NCI-H1436 treated with DMSO at 0.1 percent for 48 hours (cell line): ENCODE data around the gene DNER.
A peak's percentile ranks its signal among the peaks of the same experiment; 100 is the strongest.
"Not testable (repeated sequence)": the region's sequence is repeated elsewhere in the genome, so short reads cannot be mapped to it uniquely, and the experiment has no call there.

Experiments
- DNase-seq: peaks from one replicate; lab custom pipeline; 2025; lab: John Stamatoyannopoulos, UW

Gene DNER

DNA sequence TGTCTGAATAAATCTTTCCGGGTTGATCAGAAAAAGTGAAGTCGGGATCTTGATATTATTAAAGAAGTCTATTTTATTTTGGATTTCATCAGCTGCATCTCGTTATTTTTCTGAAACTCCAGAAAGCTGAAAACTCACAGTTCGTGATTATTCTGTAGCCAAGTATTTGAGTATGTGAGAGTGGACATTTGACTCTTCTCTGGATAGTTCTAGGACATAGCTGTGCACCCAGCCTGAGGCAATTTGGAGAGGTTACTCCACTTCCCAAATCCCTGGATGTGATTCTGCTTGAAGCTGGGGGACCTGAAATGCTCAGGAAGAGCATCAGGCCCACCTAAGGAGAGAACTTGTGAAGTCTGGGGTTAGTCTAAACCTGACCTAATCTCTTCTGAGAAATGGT, 325.6 kb downstream of the DNER start:
- no peak for DNase-seq

DNA sequence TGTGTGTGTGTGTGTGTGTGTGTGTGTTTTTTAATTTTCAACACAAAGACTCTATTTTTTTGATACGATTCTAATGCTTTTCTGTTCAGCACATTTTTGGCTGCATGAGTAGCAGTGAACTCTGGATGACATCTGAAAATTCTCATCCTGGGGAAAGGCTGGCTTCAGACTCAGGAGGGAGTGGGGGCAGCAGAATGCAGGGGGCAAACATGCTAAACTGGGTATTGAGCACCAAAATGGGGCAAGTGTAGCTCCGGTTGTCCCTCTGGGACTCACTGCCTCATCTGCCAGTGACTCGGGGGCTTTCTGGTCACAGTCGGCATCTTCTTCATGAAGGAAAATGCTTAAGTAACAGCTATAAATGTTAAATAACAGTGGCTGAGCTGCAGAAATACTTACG, 326.5 kb downstream of the DNER start:
- no peak for DNase-seq

DNA sequence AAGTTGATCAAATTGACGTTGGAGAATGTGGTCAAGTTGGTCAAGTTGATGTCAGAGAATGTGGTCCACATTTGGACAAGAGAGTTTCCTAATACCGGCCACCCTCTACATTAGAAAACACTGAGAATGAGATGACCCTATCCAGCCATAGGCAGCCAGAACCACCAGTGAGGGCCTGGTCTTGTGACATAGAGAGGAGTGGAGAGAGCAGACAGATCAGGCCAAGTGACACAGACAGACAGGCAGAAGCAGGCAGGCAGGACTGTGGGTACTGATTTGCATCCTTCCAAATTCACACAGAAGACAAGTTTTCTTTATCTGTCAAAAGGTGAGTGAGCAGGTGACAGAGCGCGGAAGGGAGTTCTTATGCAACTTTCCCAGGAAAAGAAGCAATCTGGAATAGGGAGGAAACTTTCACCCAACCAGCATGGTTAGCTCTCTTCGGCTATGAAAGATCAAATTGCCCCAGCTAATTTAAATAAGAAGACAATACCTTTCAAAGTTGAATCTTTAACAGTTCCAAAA, 334.2 kb downstream of the DNER start:
- DNase-seq: no peak

DNA sequence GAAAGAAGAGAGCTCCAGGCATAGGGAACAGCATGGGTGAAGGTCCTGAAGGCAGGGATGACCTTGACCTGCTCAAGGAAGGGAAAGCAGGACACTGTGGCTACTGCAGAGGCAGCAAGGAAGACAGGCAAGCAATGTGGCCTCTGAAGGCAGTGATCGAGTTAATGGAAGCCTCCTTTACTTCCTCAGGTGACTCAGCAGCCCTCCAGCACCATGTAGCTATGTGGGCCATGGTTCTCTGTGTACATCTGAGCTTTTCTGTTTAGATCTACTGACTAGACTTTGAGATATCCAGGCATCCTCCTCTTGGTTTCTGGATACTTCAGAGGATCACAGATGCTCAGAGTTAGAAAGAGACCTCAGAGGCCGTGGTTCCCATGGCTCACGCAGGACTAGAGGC, 336.0 kb downstream of the DNER start:
- no peak for DNase-seq

DNA sequence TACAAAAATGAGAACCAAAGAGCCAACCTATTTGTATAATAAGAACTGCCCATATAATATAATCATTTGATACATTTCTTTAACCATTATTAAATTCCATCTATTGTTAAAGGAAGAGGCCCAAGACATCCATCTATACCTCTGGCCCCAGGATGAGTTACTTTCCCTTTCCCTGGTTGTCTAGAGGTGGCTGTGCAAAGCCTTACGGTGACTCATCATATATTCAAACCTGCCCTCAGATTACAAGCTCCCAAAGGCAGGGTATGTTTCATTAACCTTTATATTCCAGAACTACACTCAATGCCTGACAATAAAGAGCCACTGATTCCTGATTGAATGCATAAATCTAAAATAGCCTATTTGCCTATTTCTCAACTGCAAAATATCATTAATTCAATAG, 337.5 kb downstream of the DNER start:
- no peak for DNase-seq

DNA sequence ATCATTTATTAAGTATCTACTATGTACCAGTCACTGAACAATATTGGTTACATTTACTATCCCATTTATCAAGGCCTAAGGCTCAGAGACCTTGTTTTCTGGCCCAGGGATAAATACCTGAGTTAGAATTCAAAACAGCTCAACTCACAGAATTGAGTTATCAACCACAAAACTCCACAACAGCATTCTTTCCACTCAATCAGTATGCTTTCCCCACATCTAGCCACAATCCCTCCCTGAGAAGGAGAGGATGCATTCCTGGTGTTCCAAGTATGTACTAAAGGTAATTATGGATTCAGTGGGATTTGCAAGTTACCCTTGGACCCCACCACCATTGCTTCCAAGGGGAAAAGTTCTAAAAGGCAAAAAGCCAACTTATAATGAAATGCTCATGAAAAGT, 339.1 kb downstream of the DNER start:
- no peak for DNase-seq

DNA sequence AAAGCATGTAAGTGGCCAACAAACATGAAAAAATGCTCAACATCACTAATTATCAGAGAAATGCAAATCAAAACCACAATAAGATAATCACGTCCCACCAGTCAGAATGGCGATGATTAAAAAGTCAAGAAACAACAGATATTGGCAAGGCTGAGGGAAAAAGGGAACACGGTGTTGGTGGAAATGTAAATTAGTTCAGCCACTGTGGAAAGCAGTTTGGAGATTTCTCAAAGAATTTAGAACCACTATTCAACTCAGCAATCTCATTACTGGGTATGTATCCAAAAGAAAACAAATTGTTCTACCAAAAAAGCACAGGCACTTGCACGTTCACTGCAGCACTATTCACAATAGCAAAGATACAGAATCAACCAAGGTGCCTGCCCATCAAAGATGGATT, 341.0 kb downstream of the DNER start:
- DNase-seq: not testable (repeated sequence)

DNA sequence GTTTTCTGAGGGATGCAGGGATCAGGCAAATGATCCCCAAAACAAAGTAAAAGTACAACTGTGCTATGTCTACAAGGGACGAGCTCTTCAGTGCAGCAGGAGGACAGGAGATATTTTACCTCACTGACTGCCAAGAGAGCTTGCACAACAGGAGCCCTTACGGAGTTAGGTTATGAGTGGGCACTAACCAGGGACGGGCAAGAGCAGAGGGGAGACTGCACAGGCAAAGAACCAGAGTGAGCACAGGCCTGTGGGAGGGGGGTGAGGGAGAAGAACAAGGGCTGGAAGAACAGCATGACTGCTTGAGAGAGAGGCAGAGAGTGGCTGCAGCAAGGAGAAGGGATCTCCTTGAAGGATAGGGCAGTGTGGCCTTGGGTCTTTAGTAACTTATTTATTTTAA, 342.1 kb downstream of the DNER start:
- no peak for DNase-seq

DNA sequence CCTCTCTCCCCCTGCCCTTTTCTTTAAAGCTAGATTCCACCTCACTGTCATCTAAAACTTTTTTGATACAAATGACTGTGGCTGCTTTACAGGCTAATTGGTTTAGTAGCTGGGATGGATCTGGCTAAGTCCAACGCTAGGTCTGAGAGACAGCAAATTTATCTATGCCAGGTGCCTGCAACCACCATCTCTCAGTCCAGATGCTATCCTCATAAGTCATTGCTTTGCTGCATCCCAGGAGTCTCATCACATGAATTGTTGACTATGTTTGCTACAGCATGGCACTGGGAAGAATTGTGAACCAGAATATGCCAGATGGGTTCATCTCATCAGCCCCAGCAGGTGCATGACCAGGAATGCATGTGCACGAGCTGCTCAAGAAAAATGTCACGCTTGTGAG, 343.3 kb downstream of the DNER start:
- no peak for DNase-seq

DNA sequence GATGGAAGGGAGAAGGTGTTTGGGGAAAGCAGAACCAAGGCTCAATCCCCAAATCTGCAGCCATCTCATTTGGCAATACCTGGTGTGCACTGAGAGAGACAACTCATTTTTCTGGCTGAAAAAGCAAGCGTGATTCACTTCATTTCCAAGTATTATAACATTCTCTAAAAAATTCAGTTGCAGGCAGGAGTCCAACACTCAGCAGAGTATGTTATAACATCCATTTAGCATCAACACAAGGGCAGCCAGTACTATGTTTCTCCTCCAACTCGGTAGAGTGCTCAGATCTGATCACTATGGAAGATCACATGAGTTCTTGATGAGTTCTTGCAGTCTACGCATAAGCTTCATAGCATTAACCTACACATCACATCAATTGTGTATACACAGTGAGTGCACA, 343.8 kb downstream of the DNER start:
- DNase-seq: no peak

DNA sequence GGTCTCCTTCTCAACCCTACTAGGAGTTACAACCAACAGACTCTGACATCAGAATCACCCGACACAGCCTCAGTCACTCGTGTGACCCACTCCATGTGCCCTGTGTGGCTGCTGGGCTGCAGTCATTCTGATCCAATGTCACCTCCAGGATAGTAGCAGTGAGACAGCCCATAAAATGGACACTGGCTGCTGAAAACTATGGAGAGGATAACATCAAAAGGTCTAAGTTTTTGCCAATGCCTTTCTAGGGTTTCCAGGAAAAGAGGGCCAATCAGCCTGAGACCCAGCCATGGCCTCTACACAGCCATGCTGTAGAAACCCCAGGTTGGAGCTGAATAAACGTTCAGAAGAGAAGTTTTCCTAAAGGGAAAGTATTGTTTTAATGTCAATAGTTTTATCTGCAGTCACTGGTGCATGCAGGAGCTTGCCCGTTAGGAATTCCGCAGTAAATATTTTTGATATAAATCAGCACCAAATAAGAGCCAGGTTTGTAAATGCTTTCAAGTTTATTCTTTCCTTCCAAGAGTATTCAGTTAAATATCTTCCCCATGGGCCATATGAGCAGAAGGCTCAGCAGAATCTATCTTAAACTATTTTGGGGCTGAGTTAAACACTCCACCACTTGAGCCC, 351.1 kb downstream of the DNER start:
- no peak for DNase-seq

DNA sequence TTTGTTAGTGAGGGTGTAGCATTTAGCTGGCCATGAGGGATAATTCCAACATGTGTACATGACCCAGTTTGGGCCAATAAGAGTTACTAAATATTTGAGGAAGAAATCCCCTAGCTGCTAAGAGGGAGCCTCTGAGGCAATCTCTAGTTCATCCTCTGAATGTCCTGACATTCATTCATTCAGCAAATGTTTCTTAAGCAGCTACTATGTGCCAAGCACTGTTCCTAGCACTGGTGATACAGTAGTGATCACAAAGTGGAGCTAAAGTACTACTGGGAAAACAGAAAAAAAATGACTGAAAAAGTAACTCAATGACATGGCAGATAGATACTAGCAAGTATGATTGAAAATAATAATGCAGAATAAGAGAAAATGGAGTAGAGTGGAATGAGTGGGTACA, 363.5 kb downstream of the DNER start:
- DNase-seq: no peak

DNA sequence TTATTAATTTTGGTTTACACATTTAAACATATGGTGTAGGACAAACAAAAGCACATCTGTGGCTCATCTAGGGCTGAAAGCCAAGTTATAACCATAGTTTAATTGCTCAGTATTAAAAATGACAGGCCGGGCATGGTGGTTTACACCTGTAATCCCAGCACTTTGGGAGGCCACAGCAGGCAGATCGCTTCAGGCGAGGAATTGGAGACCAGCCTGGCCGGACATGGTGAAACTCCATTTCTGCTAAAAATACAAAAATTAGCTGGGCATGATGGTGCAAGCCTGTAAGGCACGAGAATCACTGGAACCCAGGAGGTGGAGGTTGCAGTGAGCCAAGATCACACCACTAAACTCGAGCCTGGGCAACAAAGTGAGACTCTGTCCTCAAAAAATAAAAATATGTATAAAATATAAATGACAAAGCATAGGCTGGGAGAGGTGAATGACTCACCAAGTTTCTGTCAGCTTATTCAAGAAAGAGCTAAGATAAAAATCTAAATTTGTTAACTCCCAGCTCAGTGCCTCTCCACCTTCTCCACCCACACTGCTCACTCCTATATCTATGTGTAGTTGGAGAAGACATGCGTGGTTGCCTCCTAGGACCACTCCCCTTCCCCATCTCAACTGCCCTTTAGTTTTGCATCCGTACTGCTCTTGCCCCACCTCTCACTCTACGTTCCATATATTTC, 364.1 kb downstream of the DNER start:
- no peak for DNase-seq

DNA sequence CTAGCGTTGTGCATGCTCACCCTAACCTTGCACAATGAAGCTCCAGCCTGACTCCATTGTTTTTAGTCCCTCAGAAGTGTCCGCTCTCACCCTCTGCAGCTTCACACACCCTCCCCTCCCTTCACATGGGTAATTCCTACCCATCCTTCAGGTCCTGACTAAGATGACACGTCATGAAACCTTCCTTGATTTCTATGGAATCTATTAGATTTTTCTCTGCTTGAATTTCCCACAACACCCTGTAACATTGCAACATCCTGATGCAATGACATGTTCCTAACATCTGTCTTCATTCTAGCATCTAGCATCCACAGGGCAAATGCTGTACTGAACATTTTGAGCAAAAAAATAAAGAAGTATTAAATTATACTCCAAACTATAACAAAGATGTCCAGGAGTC, 366.2 kb downstream of the DNER start:
- DNase-seq: no peak

DNA sequence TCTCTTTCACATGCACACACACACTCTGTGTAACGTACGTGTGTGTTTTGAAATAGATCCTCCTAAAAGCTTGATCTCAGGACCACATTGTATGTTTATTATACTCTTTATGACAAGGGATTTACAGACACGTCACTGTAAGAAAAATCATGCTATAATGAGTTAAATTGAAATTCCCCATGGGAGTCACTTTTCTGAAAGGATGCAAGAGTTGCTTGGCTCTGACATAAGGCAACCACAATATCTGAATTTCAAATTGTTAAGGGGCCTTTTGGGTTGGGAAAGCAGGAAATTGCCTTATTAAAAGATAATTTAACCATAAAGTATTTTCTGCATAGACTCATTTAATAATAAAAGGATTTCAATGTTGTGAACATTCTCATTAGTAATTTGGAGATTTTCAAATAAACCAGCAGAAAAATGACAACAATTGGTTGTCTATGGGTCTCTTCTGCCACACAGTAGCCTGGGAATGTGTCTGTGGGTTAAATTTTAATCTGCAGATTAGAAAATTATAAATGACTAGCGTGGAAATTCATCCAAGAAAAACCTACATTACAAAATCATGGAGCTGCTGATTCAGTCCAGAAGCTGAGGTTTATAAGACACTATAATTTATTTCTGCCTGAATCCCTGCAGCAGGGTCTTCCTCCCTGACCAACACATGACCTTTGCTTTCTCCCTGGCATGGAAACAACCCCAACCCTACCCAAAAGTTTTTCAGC, 367.4 kb downstream of the DNER start:
- no peak for DNase-seq

DNA sequence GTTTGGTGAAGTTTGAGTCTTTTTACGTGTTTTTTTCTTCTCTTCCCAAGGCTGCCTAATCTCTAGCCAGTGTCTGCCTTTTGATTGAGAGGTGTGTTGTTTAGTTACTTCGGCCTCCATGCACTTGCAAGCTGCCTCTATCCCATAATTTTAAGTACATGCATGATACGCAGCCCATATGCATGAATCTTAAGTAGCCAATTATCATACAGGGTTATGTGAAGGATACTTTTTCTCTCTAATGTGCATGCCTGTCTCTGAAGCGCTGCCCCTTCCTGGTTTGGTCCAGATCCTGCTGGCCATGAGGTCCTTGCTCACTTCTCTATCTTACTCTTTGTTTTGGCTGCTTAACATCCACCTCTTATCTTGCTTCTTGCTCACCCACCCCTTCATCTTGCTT, 369.4 kb downstream of the DNER start:
- DNase-seq: no peak

DNA sequence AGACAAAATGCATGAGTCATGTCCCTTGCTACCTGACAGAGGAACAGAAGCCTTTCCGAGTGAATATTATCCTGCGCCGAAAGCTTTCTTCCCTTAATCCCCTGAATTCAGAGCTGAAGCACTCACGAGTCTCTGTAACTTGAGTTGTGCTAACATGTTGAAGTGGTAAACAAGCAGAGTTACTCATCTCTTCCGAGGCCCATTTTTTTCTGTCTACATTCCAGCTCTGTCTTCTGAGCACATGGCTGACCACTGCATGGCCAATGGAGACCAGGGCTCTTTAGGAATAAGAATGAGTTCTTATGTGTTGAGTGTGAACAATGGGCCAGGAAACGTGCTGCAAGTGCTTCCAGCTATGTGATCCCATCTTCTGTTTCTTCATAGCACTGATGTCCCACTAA, 370.2 kb downstream of the DNER start:
- no peak for DNase-seq

DNA sequence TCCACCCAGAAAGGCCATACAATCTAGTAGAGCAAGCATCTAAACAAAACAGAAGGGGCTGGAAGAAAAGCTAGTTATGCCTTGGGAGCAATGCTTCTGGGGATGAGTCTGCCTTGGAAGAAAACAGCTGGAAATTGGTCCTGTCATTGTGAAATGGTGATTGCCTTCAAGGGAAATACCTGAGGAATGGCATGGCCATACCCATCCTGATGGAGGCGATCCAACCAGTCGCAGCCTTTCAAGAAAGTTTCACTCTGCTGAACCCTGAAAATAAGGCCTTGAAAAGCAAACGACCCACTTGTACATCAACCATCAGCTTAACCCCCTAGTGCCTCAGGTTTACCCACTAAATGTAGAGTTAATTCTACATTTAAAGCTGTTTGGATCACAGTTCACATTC, 370.7 kb downstream of the DNER start:
- no peak for DNase-seq

DNA sequence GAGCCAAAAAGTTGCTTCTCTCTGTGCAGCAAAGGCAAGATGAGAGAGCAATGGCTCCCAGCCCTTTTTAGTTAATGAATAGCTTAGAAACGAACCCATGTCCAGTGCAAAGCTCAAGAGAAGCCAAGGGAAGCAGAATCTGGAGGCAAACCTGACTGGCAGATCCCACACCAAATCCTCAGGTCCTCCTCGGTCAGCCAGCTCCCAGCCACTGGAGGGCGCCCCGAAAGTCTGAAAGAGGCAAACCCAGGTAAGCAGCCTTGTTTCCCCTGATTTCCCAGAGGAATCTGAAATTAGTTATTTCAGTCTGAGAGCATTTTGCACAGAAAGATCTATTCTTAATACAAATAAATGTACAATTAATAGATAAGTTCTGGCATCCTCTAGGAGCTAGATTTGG, 372.0 kb downstream of the DNER start:
- DNase-seq: no peak

DNA sequence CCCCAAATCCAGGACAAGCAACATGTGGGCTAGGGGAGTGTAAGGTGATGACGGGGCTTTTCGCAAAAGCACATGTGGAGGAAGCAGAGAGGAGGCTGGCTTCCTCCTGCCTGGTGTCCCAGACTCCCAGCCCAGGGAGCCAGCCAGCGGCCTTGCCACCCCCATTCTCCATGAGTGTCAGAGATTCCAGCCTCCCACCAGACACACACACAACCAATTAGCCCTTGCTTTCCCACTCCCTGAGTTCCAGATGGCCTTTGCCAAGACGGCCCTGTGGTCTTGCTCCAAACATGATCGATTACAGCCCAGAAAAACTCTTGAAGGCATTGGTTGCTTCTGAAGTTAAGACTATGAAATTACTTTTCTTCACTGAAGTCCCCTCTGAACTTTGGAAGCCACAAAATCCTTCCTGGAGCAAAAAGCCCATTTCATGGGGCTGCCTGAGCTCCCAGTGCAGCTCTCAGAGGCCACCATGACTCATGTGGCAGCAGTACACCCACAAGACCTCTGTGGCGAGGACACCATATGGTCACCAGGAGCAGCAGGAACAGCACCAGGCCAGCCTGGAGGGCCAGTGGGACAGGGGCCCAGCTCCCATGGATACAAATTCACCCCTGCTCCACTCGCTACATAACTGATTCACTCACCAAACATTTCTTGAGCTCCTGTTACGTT, 374.1 kb downstream of the DNER start:
- DNase-seq: no peak

DNA sequence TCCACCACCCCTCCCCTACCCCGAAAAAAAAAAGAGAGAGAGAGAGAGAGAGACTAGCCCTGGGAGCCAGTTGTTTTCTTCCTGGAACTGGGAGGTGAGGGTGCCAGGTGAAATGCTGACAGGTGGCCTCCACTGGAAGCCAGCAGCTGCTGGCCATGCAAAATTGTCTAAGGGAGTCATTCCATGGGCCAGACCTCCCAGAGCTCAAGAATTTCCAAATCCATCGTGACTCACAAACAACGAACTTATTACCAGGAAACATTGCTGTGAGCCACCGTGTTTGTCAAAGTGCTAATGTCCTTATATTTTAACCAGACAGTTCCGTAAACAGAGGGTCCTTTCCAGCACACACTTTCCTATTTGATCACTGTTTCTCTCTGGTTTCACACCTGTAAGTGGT, 374.7 kb downstream of the DNER start:
- DNase-seq: no peak

DNA sequence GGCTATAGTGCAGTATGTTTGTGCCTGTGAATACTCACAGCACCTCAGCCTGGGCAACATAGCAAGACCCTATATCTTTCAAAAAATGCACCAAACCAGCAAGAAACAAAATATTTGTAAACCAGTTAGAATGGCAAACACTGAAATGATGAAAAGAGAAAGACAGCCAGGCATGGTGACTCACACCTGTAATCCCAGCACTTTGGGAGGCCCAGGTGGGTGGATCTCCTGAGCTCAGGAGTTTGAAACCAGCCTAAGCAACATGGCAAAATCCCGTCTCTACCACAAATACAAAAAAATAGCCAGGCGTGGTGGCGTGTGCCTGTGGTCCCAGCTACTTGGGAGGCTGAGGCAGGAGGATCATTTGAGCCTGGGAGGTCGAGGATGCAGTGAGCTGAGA, 375.2 kb downstream of the DNER start:
- not testable (repeated sequence) for DNase-seq

DNA sequence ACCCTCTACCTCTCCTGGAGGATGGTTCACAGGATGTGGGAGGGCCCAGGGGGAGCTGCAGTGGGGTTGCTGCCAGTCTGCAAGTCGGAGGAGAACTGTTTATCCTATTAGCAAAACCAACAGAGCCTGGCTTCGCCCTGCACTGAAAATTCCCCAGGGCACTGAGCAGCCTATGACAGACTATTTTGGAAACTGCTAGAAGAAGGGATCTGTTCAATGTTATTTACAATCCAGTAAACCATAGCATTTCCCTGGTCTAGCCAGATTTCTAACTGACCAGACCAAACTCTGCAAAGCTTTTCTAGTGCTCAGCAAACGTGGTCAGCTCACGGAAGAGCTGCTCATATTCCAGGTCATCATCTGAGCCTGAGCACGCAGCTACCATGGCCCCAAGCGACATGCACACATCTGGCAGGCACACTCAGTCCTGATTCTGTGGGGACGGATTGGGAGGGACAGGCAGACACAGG, 378.4 kb downstream of the DNER start:
- DNase-seq: peak; percentile 44
